ENCODE results near the gene TMEM108. TPM values are rescaled to one million over a fixed set of nuclear protein-coding genes. Genes with fewer than 3 reads are reported as not detected.

TMEM108 gene
- total RNA-seq, 1 donor, result not detected

DNA sequence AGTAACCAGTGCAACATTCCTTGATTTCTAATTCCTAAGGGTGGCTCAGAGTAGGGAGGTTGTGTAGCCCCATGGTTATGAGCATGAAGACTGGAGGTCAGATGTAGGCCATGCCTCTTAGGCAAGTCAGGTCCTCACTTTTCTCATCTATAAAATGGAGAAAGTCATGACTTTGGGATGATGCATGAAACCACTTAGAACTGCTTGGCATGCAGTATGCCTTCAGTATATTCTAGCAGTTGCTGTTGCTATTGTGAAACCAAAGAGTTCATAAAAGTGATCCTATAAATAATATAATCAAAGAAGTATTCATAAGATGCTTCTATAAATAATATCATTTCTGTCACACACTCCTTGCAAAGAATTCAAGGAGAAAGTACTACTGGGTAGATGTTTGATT lies 65.5 kb downstream of the TMEM108 start:
- TF ChIP-seq, protein P1, sequence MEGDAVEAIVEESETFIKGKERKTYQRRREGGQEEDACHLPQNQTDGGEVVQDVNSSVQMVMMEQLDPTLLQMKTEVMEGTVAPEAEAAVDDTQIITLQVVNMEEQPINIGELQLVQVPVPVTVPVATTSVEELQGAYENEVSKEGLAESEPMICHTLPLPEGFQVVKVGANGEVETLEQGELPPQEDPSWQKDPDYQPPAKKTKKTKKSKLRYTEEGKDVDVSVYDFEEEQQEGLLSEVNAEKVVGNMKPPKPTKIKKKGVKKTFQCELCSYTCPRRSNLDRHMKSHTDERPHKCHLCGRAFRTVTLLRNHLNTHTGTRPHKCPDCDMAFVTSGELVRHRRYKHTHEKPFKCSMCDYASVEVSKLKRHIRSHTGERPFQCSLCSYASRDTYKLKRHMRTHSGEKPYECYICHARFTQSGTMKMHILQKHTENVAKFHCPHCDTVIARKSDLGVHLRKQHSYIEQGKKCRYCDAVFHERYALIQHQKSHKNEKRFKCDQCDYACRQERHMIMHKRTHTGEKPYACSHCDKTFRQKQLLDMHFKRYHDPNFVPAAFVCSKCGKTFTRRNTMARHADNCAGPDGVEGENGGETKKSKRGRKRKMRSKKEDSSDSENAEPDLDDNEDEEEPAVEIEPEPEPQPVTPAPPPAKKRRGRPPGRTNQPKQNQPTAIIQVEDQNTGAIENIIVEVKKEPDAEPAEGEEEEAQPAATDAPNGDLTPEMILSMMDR (IDR thresholded peaks at IDR 0.05; ENCODE audit: insufficient read depth, low read length), result no peak
- no peak overlapping the region for H3K4me3 ChIP-seq (ENCODE audit: low read depth, low read length)
- DNase-seq (ENCODE audit: low read depth), result no peak

DNA sequence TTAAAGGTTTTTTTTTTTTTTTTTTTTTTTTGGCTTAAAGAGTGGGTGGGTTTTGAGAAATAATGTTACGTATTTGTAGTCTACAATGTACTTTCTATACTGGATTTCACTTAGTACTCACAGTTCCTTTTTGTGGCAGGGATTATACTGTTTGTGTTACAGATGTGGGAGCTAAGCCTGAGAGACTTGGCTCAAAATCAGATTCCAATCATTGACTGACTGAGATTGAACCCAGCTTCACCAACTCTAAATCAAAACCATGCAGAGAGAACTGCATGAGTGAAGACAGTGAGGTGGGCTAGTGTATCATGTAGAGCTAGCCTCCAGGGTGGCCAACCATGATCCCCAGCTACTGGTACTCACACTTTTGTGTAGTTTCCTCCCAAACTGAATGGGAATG lies 68.0 kb downstream of the TMEM108 start:
- no peak for DNase-seq (ENCODE audit: low read depth)
- TF ChIP-seq, protein P1 (IDR thresholded peaks at IDR 0.05; ENCODE audit: insufficient read depth, low read length), result no peak
- no peak overlapping the region for H3K4me3 ChIP-seq (ENCODE audit: low read depth, low read length)

DNA sequence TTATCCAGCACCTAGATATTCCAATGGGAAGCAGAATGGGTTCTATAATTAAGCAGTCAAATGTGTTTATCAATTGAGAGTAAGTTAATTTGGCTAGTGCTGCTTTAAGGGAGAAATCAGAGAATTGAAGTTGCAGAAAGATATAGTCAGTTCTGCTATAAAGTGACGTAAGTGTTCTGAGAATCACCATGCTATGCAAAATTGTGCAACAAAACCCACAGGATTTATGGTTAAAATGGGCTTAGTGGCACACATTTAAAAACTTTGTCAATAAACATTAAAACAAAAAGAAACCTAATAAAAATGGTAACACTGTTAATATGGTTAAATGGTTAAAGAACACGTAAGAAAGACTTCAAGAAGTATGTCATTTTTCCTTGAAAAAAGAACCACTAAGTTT lies 74.5 kb downstream of the TMEM108 start:
- DNase-seq (ENCODE audit: low read depth), result no peak
- TF ChIP-seq, protein P1 (IDR thresholded peaks at IDR 0.05; ENCODE audit: insufficient read depth, low read length), result no peak
- no peak overlapping the region for H3K4me3 ChIP-seq (ENCODE audit: low read depth, low read length)

DNA sequence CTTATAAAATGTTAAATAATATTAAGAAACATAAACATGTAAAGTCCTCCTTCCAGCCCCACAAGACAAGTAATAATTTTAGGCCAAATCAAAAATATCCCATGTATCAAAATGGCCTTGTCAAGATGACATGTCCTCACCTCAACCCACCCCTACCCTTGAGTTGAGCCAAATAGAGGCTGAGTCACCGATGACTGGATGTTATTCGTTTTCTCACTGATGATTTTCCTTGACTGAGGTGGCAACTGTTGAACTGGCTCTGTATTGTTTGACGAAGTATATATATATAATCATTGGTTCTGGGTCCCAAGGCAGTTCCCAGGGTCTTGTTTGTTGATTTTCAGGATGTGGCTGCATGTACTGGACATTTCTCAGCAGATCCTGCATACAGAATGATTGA lies 75.3 kb downstream of the TMEM108 start:
- DNase-seq (ENCODE audit: low read depth), result no peak
- TF ChIP-seq, protein P1 (IDR thresholded peaks at IDR 0.05; ENCODE audit: insufficient read depth, low read length), result no peak

DNA sequence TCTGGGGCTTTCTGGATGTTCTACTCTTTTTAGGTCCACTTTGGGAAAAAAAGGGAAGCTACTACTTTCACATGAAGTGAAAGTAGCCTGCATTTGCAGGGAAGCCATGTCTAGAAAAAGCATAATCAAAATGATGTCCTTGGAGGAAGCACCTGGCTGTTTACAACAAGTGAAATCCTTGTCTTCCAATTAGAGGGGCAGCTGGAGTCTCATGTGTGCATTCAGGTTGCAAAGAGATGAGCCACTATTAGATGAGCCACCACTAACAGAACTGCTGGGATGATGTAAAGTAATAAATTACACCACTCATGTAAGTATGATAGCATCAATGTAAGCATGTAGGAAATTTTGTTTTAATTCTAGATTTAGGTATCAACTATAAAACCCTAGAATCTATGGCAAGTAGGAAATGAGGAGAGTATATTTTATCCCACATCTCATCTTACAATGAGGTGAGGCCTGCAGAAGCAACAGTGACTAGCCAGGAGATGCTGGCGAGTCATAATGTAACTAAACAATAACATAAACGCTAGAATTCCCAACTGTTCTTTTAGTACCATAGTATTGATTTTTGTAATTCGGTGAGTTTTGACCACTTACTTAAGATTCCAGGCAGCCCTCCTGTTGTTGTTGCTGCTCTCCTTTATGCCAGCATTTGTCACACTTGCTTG lies 75.9 kb downstream of the TMEM108 start:
- no peak overlapping the region for H3K4me3 ChIP-seq (ENCODE audit: low read depth, low read length)
- no peak for DNase-seq (ENCODE audit: low read depth)
- TF ChIP-seq, protein P1 (IDR thresholded peaks at IDR 0.05; ENCODE audit: insufficient read depth, low read length), result no peak

More for the DNA sequence above, 75.3 kb downstream of the TMEM108 start:
- no peak overlapping the region for H3K4me3 ChIP-seq (ENCODE audit: low read depth, low read length)

DNA sequence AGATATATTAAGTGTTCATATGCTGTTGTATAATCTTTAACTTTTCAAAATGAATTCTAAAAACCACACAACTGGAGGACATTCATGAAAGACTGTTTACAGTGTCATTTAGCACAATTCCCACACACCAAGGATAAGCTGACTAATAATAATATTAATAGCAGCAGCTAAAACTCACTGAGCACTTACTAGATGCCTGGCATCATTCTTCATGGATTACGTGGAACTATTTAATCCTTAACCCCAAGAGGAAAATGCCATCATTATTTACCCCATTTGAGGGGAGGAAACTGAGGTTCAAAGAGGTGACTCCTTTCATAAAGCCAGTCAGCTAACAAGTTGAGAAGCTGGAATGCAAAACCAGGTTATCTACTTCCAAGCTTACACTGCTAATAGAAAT lies 77.0 kb downstream of the TMEM108 start:
- no peak for DNase-seq (ENCODE audit: low read depth)
- H3K4me3 ChIP-seq (ENCODE audit: low read depth, low read length), result no peak overlapping the region
- TF ChIP-seq, protein P1 (IDR thresholded peaks at IDR 0.05; ENCODE audit: insufficient read depth, low read length), result no peak

DNA sequence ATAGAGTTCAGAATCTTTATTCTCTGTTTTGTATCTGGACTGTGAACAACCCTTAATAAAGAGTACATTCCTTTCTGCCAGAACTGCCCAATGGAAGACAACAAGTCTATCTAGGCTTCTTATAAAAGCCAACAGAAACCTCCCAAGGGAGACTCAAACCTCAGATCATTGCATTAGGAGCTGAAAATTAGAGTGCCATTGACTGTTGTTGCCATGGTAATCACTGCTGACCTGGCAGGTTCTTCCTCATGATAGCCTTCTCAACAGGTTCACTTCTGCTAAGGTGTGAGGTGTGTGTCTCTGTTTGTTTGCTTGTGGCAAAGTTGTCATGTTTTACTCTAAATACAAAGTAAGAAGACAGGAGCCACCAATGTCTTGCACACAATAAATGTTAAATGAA lies 79.2 kb downstream of the TMEM108 start:
- TF ChIP-seq, protein P1 (IDR thresholded peaks at IDR 0.05; ENCODE audit: insufficient read depth, low read length), result no peak
- DNase-seq (ENCODE audit: low read depth), result no peak
- no peak overlapping the region for H3K4me3 ChIP-seq (ENCODE audit: low read depth, low read length)

Data from fibroblast of the aortic adventitia (primary cell).